ENCODE results near the gene TCP11. TPM values are rescaled to one million over a fixed set of nuclear protein-coding genes. Genes with fewer than 3 reads are reported as not detected.

TCP11 gene
- total RNA-seq, 2 donors from 2014 or later = not detected

DNA sequence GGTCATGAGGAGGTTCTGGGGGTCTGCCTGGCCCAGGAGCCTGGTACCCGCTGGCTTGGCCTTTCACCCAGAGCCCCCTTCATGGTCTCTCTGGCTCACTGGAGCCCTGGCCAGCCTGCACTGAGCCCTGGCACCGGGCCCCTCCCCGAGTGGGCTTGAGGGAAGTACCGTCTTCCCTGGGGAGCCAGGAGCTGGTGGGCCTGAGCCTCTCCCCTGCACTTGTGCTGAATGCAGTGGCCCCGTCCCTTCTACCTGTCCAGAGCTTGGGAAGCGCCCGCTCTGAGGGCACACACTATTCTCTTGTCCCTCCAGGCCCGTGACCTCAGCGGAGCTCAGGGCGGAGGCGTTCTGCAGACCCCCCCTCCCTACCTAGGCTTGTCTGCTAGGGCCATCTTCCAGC, 62.2 kb downstream of the TCP11 start:
- no peak overlapping the region for H3K4me3 ChIP-seq
- peaks cover 0 to 15% of the 10 kb centered on the region in 2 donors for H3K4me1 ChIP-seq
- DNase-seq (ENCODE audit: low spot score) = no peak
- no peak for TF ChIP-seq CTCF (IDR thresholded peaks at IDR 0.05)
- no peak overlapping the region for H3K27ac ChIP-seq
- H3K36me3 ChIP-seq = peaks cover 72% of the 10 kb centered on the region
- no peaks in the 10 kb centered on the region for H3K9me3 ChIP-seq
- no peaks in the 10 kb centered on the region for H3K27me3 ChIP-seq

DNA sequence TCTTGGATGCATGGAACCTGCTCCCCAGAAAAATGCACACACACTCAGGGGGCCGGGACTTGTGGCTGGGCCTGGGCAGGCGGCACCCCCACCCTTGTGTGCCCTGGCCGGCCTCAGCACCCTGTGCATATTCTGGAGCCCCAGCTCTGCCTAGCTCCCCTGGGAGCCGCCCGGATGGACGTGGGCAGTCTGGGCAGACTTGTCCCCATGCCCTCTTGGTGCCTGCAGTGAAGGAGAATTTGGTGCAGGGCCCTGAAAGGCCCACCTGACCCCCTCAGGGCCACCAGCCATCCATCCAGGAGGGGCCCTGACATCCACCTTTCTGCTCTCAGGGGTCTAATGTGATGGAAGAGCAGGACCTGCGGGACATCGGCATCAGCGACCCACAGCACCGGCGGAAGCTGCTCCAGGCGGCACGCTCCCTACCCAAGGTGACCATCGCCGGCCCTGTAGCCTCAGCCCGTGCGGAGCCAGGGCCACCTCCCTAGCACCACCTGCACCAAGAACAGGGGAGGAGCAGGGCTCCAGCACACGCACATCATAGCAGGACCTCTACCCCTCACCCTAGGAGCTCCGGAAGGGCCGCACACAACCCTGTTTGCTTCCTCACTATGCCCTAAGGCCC, 62.8 kb downstream of the TCP11 start:
- peaks cover 67% of the 10 kb centered on the region for H3K36me3 ChIP-seq
- no peak for DNase-seq (ENCODE audit: low spot score)
- H3K9me3 ChIP-seq = no peaks in the 10 kb centered on the region
- no peaks in the 10 kb centered on the region for H3K27me3 ChIP-seq
- no peak overlapping the region for H3K4me3 ChIP-seq
- H3K27ac ChIP-seq = no peak overlapping the region
- no peak for TF ChIP-seq CTCF (IDR thresholded peaks at IDR 0.05)
- H3K4me1 ChIP-seq = peaks cover 0 to 20% of the 10 kb centered on the region in 2 donors

DNA sequence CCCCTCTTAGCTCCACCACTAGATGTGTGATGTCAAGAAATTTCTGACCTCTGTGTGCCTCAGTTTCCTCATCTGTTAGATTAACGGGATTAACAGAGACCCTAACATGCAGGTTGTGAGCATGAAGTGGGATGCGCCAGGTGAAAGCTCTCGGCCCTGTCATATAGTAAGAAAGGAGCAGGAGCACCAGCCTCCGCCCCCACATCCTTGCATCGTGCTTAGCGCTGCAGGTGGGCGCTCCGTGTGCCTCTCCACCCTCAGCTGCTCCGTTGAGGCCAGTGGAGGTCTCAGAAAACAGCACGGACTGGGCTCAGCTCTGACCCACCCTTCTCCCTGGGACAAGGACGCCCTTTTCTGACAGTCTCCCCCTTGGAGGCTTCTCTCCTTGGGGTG, 63.4 kb downstream of the TCP11 start:
- Histone ChIP-seq H3K27ac (no peak overlapping the region), H3K36me3 (peaks cover 64% of the 10 kb centered on the region), H3K4me3 (no peak overlapping the region), H3K4me1 (peaks cover 0 to 26% of the 10 kb centered on the region in 2 donors), H3K9me3 (no peaks in the 10 kb centered on the region), H3K27me3 (no peaks in the 10 kb centered on the region)
- DNase-seq (ENCODE audit: low spot score) = no peak
- no peak for TF ChIP-seq CTCF (IDR thresholded peaks at IDR 0.05)

- Histone ChIP-seq H3K27ac (no peak overlapping the region), H3K36me3 (peaks cover 63% of the 10 kb centered on the region), H3K27me3 (no peaks in the 10 kb centered on the region), H3K9me3 (no peaks in the 10 kb centered on the region), H3K4me1 (peaks cover 0 to 32% of the 10 kb centered on the region in 2 donors), H3K4me3 (no peak overlapping the region)
- no peak for TF ChIP-seq CTCF (IDR thresholded peaks at IDR 0.05)
- DNase-seq (ENCODE audit: low spot score) = no peak
Measured at GRCh38 chr6:35076997-35077712, 64.0 kb downstream of the TCP11 start.

DNA sequence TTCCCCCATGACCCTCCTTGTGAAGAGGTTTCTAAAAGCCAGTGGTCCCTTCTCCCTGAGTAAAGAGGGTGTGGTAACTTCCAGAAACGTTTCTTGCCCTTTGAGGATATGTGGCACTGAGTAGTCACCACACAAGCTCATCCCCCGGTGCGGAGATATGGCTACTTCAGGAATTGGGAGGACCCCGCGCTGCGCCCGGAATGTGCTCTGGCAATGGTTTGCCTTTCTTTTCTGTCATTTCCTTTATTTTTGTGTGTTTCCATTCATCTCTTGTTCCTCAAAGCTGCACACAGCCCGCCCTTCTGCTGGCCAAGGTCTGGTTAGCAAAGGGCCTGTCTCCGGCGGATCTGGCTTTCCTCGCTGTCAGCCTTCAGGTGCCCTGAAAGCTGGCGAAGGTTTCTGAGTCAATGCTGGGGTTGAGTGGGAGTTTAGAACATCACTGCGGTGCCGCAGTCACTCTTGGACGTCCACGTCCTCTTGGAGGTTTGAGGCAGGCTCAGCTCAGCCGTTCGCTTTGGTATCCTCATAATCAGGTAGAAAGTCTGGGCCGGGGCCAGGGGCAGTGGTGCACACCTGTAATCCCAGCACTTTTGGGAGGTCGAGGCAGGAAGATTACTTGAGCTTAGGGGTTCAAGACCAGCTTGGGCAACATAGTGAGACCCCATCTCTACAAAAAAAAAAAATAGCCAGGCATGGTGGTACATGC, 67.2 kb downstream of the TCP11 start:
- Histone ChIP-seq H3K4me3 (no peak overlapping the region), H3K9me3 (no peaks in the 10 kb centered on the region), H3K4me1 (peaks cover 0 to 22% of the 10 kb centered on the region in 2 donors), H3K36me3 (peaks cover 39% of the 10 kb centered on the region), H3K27ac (peak overlapping the region in 1 of 2 donors; percentile 16), H3K27me3 (no peaks in the 10 kb centered on the region)
- no peak for TF ChIP-seq CTCF (IDR thresholded peaks at IDR 0.05)
- no peak for DNase-seq (ENCODE audit: low spot score)

Measured in right atrium auricular region (tissue), 2 donors.